ENCODE data around the gene KCNT2. TPM values are rescaled to one million over a fixed set of nuclear protein-coding genes. Genes with fewer than 3 reads are reported as not detected.

Gene KCNT2
- total and polyA plus RNA-seq, 4 donors: 0.84 to 18.7 (median 2.0) TPM

DNA sequence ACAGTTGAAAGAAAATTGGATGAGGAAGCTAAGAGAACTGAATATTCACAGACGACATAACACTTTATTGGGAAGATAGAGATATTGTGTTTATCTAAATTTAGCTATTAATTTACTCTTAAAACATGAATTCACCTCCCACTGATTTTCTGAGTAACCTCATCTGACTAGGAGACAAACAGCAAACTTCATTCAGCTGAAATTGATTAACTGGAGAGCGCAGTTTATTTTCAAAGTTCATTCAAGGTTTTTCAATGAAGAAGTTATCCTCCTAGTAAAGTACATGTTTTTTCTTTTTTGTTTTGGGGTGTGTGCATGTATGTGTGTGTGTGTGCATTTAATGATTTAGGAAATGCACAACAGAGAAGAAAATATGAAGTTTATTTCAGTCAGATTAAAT is 215.0 kb downstream of the KCNT2 start:
- WGBS, 2 donors: 85% methylated on average over 2 of the region's 2 CpGs
- Histone ChIP-seq H3K4me1 (ENCODE audit: control insufficient read depth in 5 of 5, insufficient read depth in 5 of 5, low read length in 5 of 5) (no peaks in the 10 kb centered on the region), H3K27ac (ENCODE audit: low read depth in 1 of 2, low read length in 1 of 2) (no peak overlapping the region), H3K9me3 (ENCODE audit: control insufficient read depth in 4 of 4, insufficient read depth in 3 of 4, low read length in 3 of 4) (no peaks in the 10 kb centered on the region), H3K36me3 (ENCODE audit: control insufficient read depth in 4 of 4, insufficient read depth in 4 of 4, low read length in 4 of 4) (no peaks in the 10 kb centered on the region), H3K9ac (ENCODE audit: insufficient read depth in 1 of 2, low read length in 2 of 2) (no peak overlapping the region), H3K27me3 (ENCODE audit: control insufficient read depth in 3 of 3, insufficient read depth in 3 of 3, low read length in 2 of 3) (no peaks in the 10 kb centered on the region), H3K4me3 (no peak overlapping the region)
- no peak for DNase-seq
- TF ChIP-seq, protein P1, sequence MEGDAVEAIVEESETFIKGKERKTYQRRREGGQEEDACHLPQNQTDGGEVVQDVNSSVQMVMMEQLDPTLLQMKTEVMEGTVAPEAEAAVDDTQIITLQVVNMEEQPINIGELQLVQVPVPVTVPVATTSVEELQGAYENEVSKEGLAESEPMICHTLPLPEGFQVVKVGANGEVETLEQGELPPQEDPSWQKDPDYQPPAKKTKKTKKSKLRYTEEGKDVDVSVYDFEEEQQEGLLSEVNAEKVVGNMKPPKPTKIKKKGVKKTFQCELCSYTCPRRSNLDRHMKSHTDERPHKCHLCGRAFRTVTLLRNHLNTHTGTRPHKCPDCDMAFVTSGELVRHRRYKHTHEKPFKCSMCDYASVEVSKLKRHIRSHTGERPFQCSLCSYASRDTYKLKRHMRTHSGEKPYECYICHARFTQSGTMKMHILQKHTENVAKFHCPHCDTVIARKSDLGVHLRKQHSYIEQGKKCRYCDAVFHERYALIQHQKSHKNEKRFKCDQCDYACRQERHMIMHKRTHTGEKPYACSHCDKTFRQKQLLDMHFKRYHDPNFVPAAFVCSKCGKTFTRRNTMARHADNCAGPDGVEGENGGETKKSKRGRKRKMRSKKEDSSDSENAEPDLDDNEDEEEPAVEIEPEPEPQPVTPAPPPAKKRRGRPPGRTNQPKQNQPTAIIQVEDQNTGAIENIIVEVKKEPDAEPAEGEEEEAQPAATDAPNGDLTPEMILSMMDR (IDR thresholded peaks at IDR 0.05; ENCODE audit: control extremely low read depth, extremely low read depth): no peak
- ATAC-seq (ENCODE audit: insufficient read depth, low FRiP score): no peak

DNA sequence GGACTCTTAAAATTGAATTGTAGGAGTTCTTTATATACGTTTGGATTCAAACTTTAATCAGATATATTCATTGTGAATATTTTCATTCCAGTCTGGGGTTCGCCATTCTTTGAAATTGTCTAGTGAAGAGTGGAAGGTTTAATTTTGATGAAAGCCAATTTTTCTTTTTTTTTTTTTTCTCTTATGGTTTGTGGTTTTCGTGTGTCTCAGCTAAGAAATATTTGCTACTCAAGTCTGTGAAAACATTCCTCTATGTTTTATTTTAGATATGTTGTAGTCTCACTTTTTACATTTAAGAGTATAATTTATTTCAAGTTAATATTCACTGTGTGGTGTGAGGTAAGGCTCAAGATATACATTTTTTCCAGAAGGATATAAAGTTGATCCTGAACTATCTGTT is 220.5 kb downstream of the KCNT2 start:
- TF ChIP-seq, protein P1 (IDR thresholded peaks at IDR 0.05; ENCODE audit: control extremely low read depth, extremely low read depth): no peak
- WGBS, 2 donors: 88 to 93% methylated on average over 3 of the region's 3 CpGs
- H3K27me3 ChIP-seq (ENCODE audit: control insufficient read depth in 3 of 3, insufficient read depth in 3 of 3, low read length in 2 of 3): no peaks in the 10 kb centered on the region
- H3K4me1 ChIP-seq (ENCODE audit: control insufficient read depth in 5 of 5, insufficient read depth in 5 of 5, low read length in 5 of 5): no peaks in the 10 kb centered on the region
- no peaks in the 10 kb centered on the region for H3K36me3 ChIP-seq (ENCODE audit: control insufficient read depth in 4 of 4, insufficient read depth in 4 of 4, low read length in 4 of 4)
- no peak for DNase-seq
- H3K27ac ChIP-seq (ENCODE audit: low read depth in 1 of 2, low read length in 1 of 2): no peak overlapping the region
- no peak for ATAC-seq (ENCODE audit: insufficient read depth, low FRiP score)
- no peaks in the 10 kb centered on the region for H3K9me3 ChIP-seq (ENCODE audit: control insufficient read depth in 4 of 4, insufficient read depth in 3 of 4, low read length in 3 of 4)
- no peak overlapping the region for H3K4me3 ChIP-seq
- H3K9ac ChIP-seq (ENCODE audit: insufficient read depth in 1 of 2, low read length in 2 of 2): no peak overlapping the region

DNA sequence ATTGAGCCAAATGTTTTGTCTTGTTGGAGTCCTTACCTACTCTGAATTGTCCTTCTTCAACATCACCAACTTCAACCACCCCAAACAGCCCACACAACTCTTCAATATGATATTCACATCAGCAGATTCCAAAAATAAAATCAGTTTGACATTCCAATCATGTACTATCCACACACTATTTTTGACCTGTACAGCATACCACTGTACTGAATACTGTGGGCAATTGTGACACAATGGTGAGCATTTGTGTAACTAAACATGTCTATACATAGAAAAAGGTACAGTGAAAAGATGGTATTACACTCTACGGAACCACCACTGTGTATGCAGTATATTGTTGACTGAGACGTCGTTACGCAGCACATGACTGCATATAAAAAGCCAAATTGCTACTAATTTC is 223.1 kb downstream of the KCNT2 start:
- H3K9me3 ChIP-seq (ENCODE audit: control insufficient read depth in 4 of 4, insufficient read depth in 3 of 4, low read length in 3 of 4): no peaks in the 10 kb centered on the region
- TF ChIP-seq, protein P1 (IDR thresholded peaks at IDR 0.05; ENCODE audit: control extremely low read depth, extremely low read depth): no peak
- H3K9ac ChIP-seq (ENCODE audit: insufficient read depth in 1 of 2, low read length in 2 of 2): no peak overlapping the region
- WGBS, 2 donors: 95 to 96% methylated on average over 4 of the region's 4 CpGs
- no peaks in the 10 kb centered on the region for H3K36me3 ChIP-seq (ENCODE audit: control insufficient read depth in 4 of 4, insufficient read depth in 4 of 4, low read length in 4 of 4)
- no peak overlapping the region for H3K27ac ChIP-seq (ENCODE audit: low read depth in 1 of 2, low read length in 1 of 2)
- ATAC-seq (ENCODE audit: insufficient read depth, low FRiP score) (no peak), DNase-seq (no peak)
- H3K4me3 ChIP-seq: no peak overlapping the region
- no peaks in the 10 kb centered on the region for H3K4me1 ChIP-seq (ENCODE audit: control insufficient read depth in 5 of 5, insufficient read depth in 5 of 5, low read length in 5 of 5)
- no peaks in the 10 kb centered on the region for H3K27me3 ChIP-seq (ENCODE audit: control insufficient read depth in 3 of 3, insufficient read depth in 3 of 3, low read length in 2 of 3)

DNA sequence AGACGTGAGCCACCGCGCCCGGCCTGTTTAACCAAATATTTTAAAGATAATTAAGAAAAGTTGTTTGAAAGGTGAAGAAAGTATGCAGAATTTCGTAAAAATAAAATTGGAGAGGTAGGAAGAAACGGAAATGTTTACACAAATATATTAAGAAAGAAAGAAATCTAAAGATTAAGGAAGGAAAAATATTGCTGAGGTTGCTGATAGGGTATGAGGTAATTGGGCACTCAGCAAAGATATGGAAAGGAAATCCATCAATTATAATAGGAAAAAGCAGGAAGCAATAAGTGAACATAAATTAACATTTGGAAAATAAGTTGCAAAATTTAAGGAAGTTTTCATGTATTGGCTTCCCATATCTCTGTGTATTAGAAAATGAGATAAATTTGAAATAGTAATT is 225.9 kb downstream of the KCNT2 start:
- H3K4me3 ChIP-seq: no peak overlapping the region
- H3K4me1 ChIP-seq (ENCODE audit: control insufficient read depth in 5 of 5, insufficient read depth in 5 of 5, low read length in 5 of 5): no peaks in the 10 kb centered on the region
- DNase-seq (no peak), ATAC-seq (ENCODE audit: insufficient read depth, low FRiP score) (no peak)
- no peaks in the 10 kb centered on the region for H3K9me3 ChIP-seq (ENCODE audit: control insufficient read depth in 4 of 4, insufficient read depth in 3 of 4, low read length in 3 of 4)
- H3K9ac ChIP-seq (ENCODE audit: insufficient read depth in 1 of 2, low read length in 2 of 2): no peak overlapping the region
- TF ChIP-seq, protein P1 (IDR thresholded peaks at IDR 0.05; ENCODE audit: control extremely low read depth, extremely low read depth): no peak
- no peaks in the 10 kb centered on the region for H3K27me3 ChIP-seq (ENCODE audit: control insufficient read depth in 3 of 3, insufficient read depth in 3 of 3, low read length in 2 of 3)
- no peak overlapping the region for H3K27ac ChIP-seq (ENCODE audit: low read depth in 1 of 2, low read length in 1 of 2)
- H3K36me3 ChIP-seq (ENCODE audit: control insufficient read depth in 4 of 4, insufficient read depth in 4 of 4, low read length in 4 of 4): no peaks in the 10 kb centered on the region
- WGBS, 2 donors: 85 to 87% methylated on average over 6 of the region's 6 CpGs
